ENCODE measurements around the gene PIGH. TPM values are rescaled to one million over a fixed set of nuclear protein-coding genes. Genes with fewer than 3 reads are reported as not detected.

The PIGH gene
- total and polyA plus RNA-seq, 2 of the 13 experiments (the other 11 are each of a cell fraction or from before 2014, with no cell fraction given): 30.0 to 43.5 TPM

- peak; percentile 94 for ATAC-seq
- H3K27ac ChIP-seq (ENCODE audit: extremely low read length, insufficient read depth, low read length): peak within 1 kb of the TSS; percentile 61
- FAIRE-seq: peak; percentile 40
- no TSS peak for BruUV-seq (replicated peaks)
- in situ Hi-C loops (cut with HindIII; ENCODE audit: extremely low pct_ligation_motif_present, low pct_unique_long_range_greater_than_20kb) (loop anchor here (5.0 to 25.0 kb wide), 3 partner anchors 48 to 1193 kb away; partner anchors contain the start of gene RDH12), intact Hi-C loops (cut with micrococcal nuclease; ENCODE audit: unreplicated experiment) (loop anchor here (2.0 kb wide), 1 partner anchor 85 kb away; no protein-coding TSS in a partner anchor)
- H2AFZ ChIP-seq (ENCODE audit: low read length): peak within 1 kb of the TSS; percentile 50
- H3K27me3 ChIP-seq (ENCODE audit: control insufficient read depth in 1 of 2, insufficient read depth in 2 of 2, low read length in 2 of 2): 0 out of 5 replicates have a peak, but pooled peaks cover 0 to 5% of the 10 kb centered on the region in 2 experiments
- POLR2A ChIA-PET: interaction anchor here (0.6 to 1.8 kb wide), 8 partner anchors 15 to 85 kb away, joined by 3 to 11 read pairs (median 5); partner anchors contain the start of genes PIGH and RDH11
- no peaks in the 10 kb centered on the region for H4K20me1 ChIP-seq (ENCODE audit: insufficient read depth, low read length)
- peak within 1 kb of the TSS; percentile 86 for H3K4me2 ChIP-seq (ENCODE audit: low read depth, low read length)
- H3K9me3 ChIP-seq (ENCODE audit: low read length): no peaks in the 10 kb centered on the region
- CTCF ChIA-PET (ENCODE audit: low intra/inter-chr PET ratio, low total read pairs): interaction anchor here (1.1 to 2.8 kb wide), 4 partner anchors 35 to 85 kb away, joined by 3 to 38 read pairs (median 11); partner anchors contain the start of gene RDH12
- peaks cover 51% of the 10 kb centered on the region for H3K4me1 ChIP-seq (ENCODE audit: insufficient read depth, low read length)
- peak within 1 kb of the TSS; percentile 81 to 95 (median 88) for H3K4me3 ChIP-seq (replicated peaks in 1 of 3; ENCODE audit: insufficient read depth in 1 of 3, low read depth in 2 of 3, low read length in 3 of 3)
- WGBS (ENCODE audit: low lambda C conversion rate): 3% methylated on average over 15 of the region's 62 CpGs
- DNase-seq (ENCODE audit: low spot score): peak; percentile 95
- peak within 1 kb of the TSS; percentile 85 for H3K9ac ChIP-seq (ENCODE audit: insufficient read depth, low read depth, low read length)
- H3K79me2 ChIP-seq (ENCODE audit: insufficient read depth, low read length): no peaks in the 10 kb centered on the region
- H3K36me3 ChIP-seq (replicated peaks in 1 of 2; ENCODE audit: control insufficient read depth in 1 of 2, insufficient read depth in 2 of 2, low read length in 2 of 2): no peaks in the 10 kb centered on the region; a peak in 1 of 5 replicates
- TF ChIP-seq RFX5 (IDR thresholded peaks at IDR 0.05; ENCODE audit: low read depth, low read length): peak; percentile 62
- peak; percentile 39 for TF ChIP-seq TEAD3 (CRISPR knock-in tag; optimal IDR thresholded peaks at IDR 0.05; ENCODE audit: borderline replicate concordance)
- TF ChIP-seq, protein P1, sequence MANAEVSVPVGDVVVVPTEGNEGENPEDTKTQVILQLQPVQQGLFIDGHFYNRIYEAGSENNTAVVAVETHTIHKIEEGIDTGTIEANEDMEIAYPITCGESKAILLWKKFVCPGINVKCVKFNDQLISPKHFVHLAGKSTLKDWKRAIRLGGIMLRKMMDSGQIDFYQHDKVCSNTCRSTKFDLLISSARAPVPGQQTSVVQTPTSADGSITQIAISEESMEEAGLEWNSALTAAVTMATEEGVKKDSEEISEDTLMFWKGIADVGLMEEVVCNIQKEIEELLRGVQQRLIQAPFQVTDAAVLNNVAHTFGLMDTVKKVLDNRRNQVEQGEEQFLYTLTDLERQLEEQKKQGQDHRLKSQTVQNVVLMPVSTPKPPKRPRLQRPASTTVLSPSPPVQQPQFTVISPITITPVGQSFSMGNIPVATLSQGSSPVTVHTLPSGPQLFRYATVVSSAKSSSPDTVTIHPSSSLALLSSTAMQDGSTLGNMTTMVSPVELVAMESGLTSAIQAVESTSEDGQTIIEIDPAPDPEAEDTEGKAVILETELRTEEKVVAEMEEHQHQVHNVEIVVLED (CRISPR knock-in tag; IDR thresholded peaks at IDR 0.05; ENCODE audit: borderline replicate concordance): peak; percentile 74; the same call in 1 of the 2 replicates
- 0 out of 2 replicates have a peak, but pooled peaks have one; percentile 32 for TF ChIP-seq ZNF333 (CRISPR knock-in tag; IDR thresholded peaks at IDR 0.05; ENCODE audit: borderline replicate concordance)
- TF ChIP-seq ELF1 (CRISPR knock-in tag; IDR thresholded peaks at IDR 0.05): peak; percentile 85
- TF ChIP-seq PRDM15 (CRISPR knock-in tag; IDR thresholded peaks at IDR 0.05): no peak
- peak; percentile 92 for TF ChIP-seq POGZ (CRISPR knock-in tag; IDR thresholded peaks at IDR 0.05)
- peak; percentile 56; the same call in 1 of the 2 replicates for TF ChIP-seq PHF8 (CRISPR knock-in tag; IDR thresholded peaks at IDR 0.05)
- 0 out of 2 replicates have a peak, but pooled peaks have one; percentile 44 for TF ChIP-seq AKAP8 (CRISPR knock-in tag; IDR thresholded peaks at IDR 0.05)
- peak; percentile 35; the same call in 1 of the 2 replicates for TF ChIP-seq ZNF143 (CRISPR knock-in tag; IDR thresholded peaks at IDR 0.05)
- TF ChIP-seq NONO (IDR thresholded peaks at IDR 0.05): no peak
- TF ChIP-seq NONO (CRISPR knock-in tag; conservative IDR thresholded peaks at IDR 0.05): peak; percentile 84
- TF ChIP-seq IRF2 (CRISPR knock-in tag; IDR thresholded peaks at IDR 0.05): peak; percentile 79; the same call in 1 of the 2 replicates
- TF ChIP-seq, protein P2, sequence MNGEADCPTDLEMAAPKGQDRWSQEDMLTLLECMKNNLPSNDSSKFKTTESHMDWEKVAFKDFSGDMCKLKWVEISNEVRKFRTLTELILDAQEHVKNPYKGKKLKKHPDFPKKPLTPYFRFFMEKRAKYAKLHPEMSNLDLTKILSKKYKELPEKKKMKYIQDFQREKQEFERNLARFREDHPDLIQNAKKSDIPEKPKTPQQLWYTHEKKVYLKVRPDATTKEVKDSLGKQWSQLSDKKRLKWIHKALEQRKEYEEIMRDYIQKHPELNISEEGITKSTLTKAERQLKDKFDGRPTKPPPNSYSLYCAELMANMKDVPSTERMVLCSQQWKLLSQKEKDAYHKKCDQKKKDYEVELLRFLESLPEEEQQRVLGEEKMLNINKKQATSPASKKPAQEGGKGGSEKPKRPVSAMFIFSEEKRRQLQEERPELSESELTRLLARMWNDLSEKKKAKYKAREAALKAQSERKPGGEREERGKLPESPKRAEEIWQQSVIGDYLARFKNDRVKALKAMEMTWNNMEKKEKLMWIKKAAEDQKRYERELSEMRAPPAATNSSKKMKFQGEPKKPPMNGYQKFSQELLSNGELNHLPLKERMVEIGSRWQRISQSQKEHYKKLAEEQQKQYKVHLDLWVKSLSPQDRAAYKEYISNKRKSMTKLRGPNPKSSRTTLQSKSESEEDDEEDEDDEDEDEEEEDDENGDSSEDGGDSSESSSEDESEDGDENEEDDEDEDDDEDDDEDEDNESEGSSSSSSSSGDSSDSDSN (CRISPR knock-in tag; IDR thresholded peaks at IDR 0.05): peak; percentile 78
Observed at GRCh38 chr14:67619446-67620216, 19.6 kb upstream of the PIGH start, which contains the start of gene ARG2. TSS of gene ARG2 (plus strand) at chr14:67619920. CDS start at chr14:67619978, 58 bp downstream.

Data from HepG2 (cell line).